H9 (cell line): Measurements from ENCODE around the gene NAA10. TPM values are rescaled to one million over a fixed set of nuclear protein-coding genes. Genes with fewer than 3 reads are reported as not detected.

Experiments
- DNase-seq: peaks from one replicate; pipeline ENCODE4 v3.0.0-alpha.2; 2017
- H2AFZ ChIP-seq: one replicate; pipeline ENCODE4 v1.6.1; 2013; ENCODE audit warnings: mild to moderate bottlenecking, low read length, control low read depth, moderate library complexity
- H2AK5ac ChIP-seq: 2 replicates; pipeline ENCODE4 v1.6.1; 2013; ENCODE audit warnings: low read length, control low read depth, mixed read lengths; ENCODE audit not compliant: insufficient read length
- H2BK120ac ChIP-seq: one replicate; pipeline ENCODE4 v1.6.1; 2013; ENCODE audit warnings: low read depth, mild to moderate bottlenecking, low read length, control low read depth, inconsistent platforms; ENCODE audit not compliant: poor library complexity, severe bottlenecking
- H2BK12ac ChIP-seq: 2 replicates; pipeline ENCODE4 v1.6.1; 2013; ENCODE audit warnings: low read length, control low read depth, mixed read lengths, low read depth; ENCODE audit not compliant: insufficient read length
- H2BK15ac ChIP-seq: 2 replicates; pipeline ENCODE4 v1.6.1; 2013; ENCODE audit warnings: low read depth, low read length, control low read depth
- H2BK20ac ChIP-seq: one replicate; pipeline ENCODE4 v1.6.1; 2013; ENCODE audit warnings: low read depth, mild to moderate bottlenecking, low read length, control low read depth, inconsistent platforms; ENCODE audit not compliant: poor library complexity, severe bottlenecking
- H2BK5ac ChIP-seq: 2 replicates; pipeline ENCODE4 v1.6.1; 2013; ENCODE audit warnings: low read length, control low read depth, mixed read lengths; ENCODE audit not compliant: insufficient read length
- H3K14ac ChIP-seq: 2 replicates; pipeline ENCODE4 v1.6.1; 2013; ENCODE audit warnings: low read length, control low read depth; ENCODE audit not compliant: insufficient read depth
- H3K18ac ChIP-seq: 2 replicates; pipeline ENCODE4 v1.6.1; 2013; ENCODE audit warnings: low read depth, mild to moderate bottlenecking, mixed read lengths, low read length, control low read depth; ENCODE audit not compliant: insufficient read length
- H3K23ac ChIP-seq: 2 replicates; pipeline ENCODE4 v1.6.1; 2013; ENCODE audit warnings: low read length, control low read depth, mixed read lengths, low read depth; ENCODE audit not compliant: insufficient read length
- H3K23me2 ChIP-seq: 2 replicates; pipeline ENCODE4 v1.6.1; 2013; ENCODE audit warnings: low read depth, mild to moderate bottlenecking, mixed read lengths, low read length, control low read depth; ENCODE audit not compliant: insufficient read length, poor library complexity, severe bottlenecking
- H3K27ac ChIP-seq: 2 replicates; pipeline ENCODE4 v1.5.1; 2013; ENCODE audit warnings: low read length, control low read depth, mixed read lengths, low read depth; ENCODE audit not compliant: insufficient read length
- H3K27me3 ChIP-seq: 2 replicates; pipeline ENCODE4 v1.6.1; 2013; ENCODE audit warnings: low read length, control low read depth, inconsistent platforms; ENCODE audit not compliant: insufficient read depth
- H3K4ac ChIP-seq: 2 replicates; pipeline ENCODE4 v1.6.1; 2013; ENCODE audit warnings: low read depth, mild to moderate bottlenecking, control low read depth, inconsistent platforms, low read length, moderate library complexity
- H3K4me1 ChIP-seq: 2 replicates; pipeline ENCODE4 v1.6.1; 2013; ENCODE audit warnings: low read length, control low read depth, inconsistent platforms; ENCODE audit not compliant: insufficient read depth
- H3K4me2 ChIP-seq: 2 replicates; pipeline ENCODE4 v1.6.1; 2013; ENCODE audit warnings: low read length, control low read depth, mixed read lengths; ENCODE audit not compliant: insufficient read length, insufficient read depth
- H3K56ac ChIP-seq: 2 replicates; pipeline ENCODE4 v1.6.1; 2013; ENCODE audit warnings: low read depth, mild to moderate bottlenecking, mixed read lengths, low read length, control low read depth; ENCODE audit not compliant: insufficient read length
- H3K79me1 ChIP-seq: 2 replicates; pipeline ENCODE4 v1.6.1; 2013; ENCODE audit warnings: low read depth, mild to moderate bottlenecking, moderate library complexity, low read length, control low read depth, inconsistent platforms; ENCODE audit not compliant: insufficient read depth, poor library complexity, severe bottlenecking
- H3K79me2 ChIP-seq: 2 replicates; pipeline ENCODE4 v1.6.1; 2013; ENCODE audit warnings: low read length, control low read depth, inconsistent platforms; ENCODE audit not compliant: insufficient read depth
- H3K9ac ChIP-seq: 2 replicates; pipeline ENCODE4 v1.6.1; 2013; ENCODE audit warnings: low read length, control low read depth, mixed read lengths; ENCODE audit not compliant: insufficient read length; ENCODE audit errors: extremely low read depth
- H3K9me3 ChIP-seq: one replicate; pipeline ENCODE4 v1.6.1; 2013; ENCODE audit warnings: low read depth, low read length, inconsistent platforms; ENCODE audit not compliant: control insufficient read depth
- H3T11ph ChIP-seq: one replicate; pipeline ENCODE4 v1.6.1; 2013; ENCODE audit warnings: mild to moderate bottlenecking, low read length, control low read depth, inconsistent platforms
- H4K20me1 ChIP-seq: one replicate; pipeline ENCODE4 v1.6.1; 2013; ENCODE audit not compliant: control insufficient read depth, insufficient read length, insufficient read depth
- H4K5ac ChIP-seq: 2 replicates; pipeline ENCODE4 v1.6.1; 2013; ENCODE audit warnings: low read depth, mild to moderate bottlenecking, mixed read lengths, low read length, control low read depth; ENCODE audit not compliant: insufficient read length
- H4K8ac ChIP-seq: replicated peaks from 2 replicates; pipeline ENCODE4 v1.6.1; 2013; ENCODE audit warnings: low read length, control low read depth, mixed read lengths, low read depth; ENCODE audit not compliant: insufficient read length
- H4K91ac ChIP-seq: 2 replicates; pipeline ENCODE4 v1.6.1; 2013; ENCODE audit warnings: low read depth, mild to moderate bottlenecking, moderate library complexity, mixed read lengths, low read length, control low read depth; ENCODE audit not compliant: insufficient read length
- H3K27ac Mint-ChIP-seq, 3 experiments: 2 replicates in 2 of 3; 3 replicates in 1 of 3; pipeline ENCODE4 v1.8.0; 2020 to 2021; ENCODE audit warnings: mixed read lengths in 3 of 3, mild to moderate bottlenecking in 1 of 3, moderate library complexity in 1 of 3
- H3K27me3 Mint-ChIP-seq: 2 replicates; pipeline ENCODE4 v1.8.0; 2021; ENCODE audit warnings: low read depth, mild to moderate bottlenecking, moderate library complexity, mixed read lengths
- H3K36me3 Mint-ChIP-seq, 3 experiments: 2 replicates in 2 of 3; 3 replicates in 1 of 3; pipeline ENCODE4 v1.8.0; 2020 to 2021; ENCODE audit warnings: low read depth in 3 of 3, mixed read lengths in 3 of 3; ENCODE audit not compliant: insufficient read depth in 1 of 3
- H3K4me1 Mint-ChIP-seq, 2 experiments: 2 replicates each; pipeline ENCODE4 v1.8.0; 2020; ENCODE audit warnings: mixed read lengths in 2 of 2
- H3K4me3 Mint-ChIP-seq, 2 experiments: 2 replicates in 1 of 2; 3 replicates in 1 of 2; pipeline ENCODE4 v1.8.0; 2020 to 2021; ENCODE audit warnings: mild to moderate bottlenecking in 2 of 2, mixed read lengths in 2 of 2, moderate library complexity in 1 of 2
- H3K9me3 Mint-ChIP-seq, 2 experiments: 2 replicates in 1 of 2; 3 replicates in 1 of 2; pipeline ENCODE4 v1.8.0; 2020; ENCODE audit warnings: mild to moderate bottlenecking in 2 of 2, mixed read lengths in 2 of 2, moderate library complexity in 1 of 2
- CTCF ChIP-seq: fragments of 200-600 bp; sonication (generic); conservative IDR thresholded peaks from 3 replicates; pipeline ENCODE4 v1.8.0; 2021; ENCODE audit warnings: antibody characterized with exemption, mild to moderate bottlenecking
- WGBS: extraction: QIAGEN DNeasy Blood & Tissue Kit; methylation state at CpG from one replicate; pipeline ENCODE4 v1.1.7; 2013; ENCODE audit warnings: missing lambda C conversion rate, low lambda C conversion rate, mixed read lengths; ENCODE audit not compliant: insufficient read length; ENCODE audit errors: extremely low coverage; 5-methylcytosine and 5-hydroxymethylcytosine counted together
- total RNA-seq: library from RNA; stranded (reverse); gene quantifications from 2 replicates; pipeline ENCODE4 v1.2.1, GENCODE V29; 2021

Gene NAA10
- total RNA-seq, 1 experiment from 2014 or later: 101 TPM

- Histone ChIP-seq H2BK12ac (no peak overlapping the region), H3K79me2 (no peaks in the 10 kb centered on the region), H3K23ac (no peak overlapping the region), H2BK120ac (no peak overlapping the region), H2BK5ac (no peak overlapping the region), H4K91ac (no peak overlapping the region), H4K20me1 (no peaks in the 10 kb centered on the region), H3K9ac (no peak overlapping the region), H4K8ac (no peak overlapping the region), H2AFZ (no peak overlapping the region), H3K79me1 (no peaks in the 10 kb centered on the region), H3K4me1 (no peaks in the 10 kb centered on the region), H4K5ac (no peak overlapping the region), H2AK5ac (no peak overlapping the region), H3K23me2 (no peaks in the 10 kb centered on the region), H3K9me3 (peaks cover 12% of the 10 kb centered on the region), H3K56ac (no peak overlapping the region), H2BK20ac (no peak overlapping the region), H3K27ac (no peak overlapping the region), H3K4me2 (no peak overlapping the region), H3K14ac (no peak overlapping the region), H3K27me3 (no peaks in the 10 kb centered on the region), H3T11ph (no peak overlapping the region), H3K18ac (no peak overlapping the region), H2BK15ac (no peak overlapping the region), H3K4ac (no peak overlapping the region)
- DNase-seq: no peak
- peaks cover 7 to 10% (median 8%) of the 10 kb centered on the region in 3 experiments; a peak in 6 of 7 replicates for H3K36me3 Mint-ChIP-seq
- H3K27ac Mint-ChIP-seq: peak overlapping the region in 2 of 3 experiments; percentile 8 to 24; a peak in 2 of 7 replicates
- H3K9me3 Mint-ChIP-seq: peaks cover 40 to 46% of the 10 kb centered on the region in 2 experiments
- no peak overlapping the region for H3K4me3 Mint-ChIP-seq
- no CpG with 5 or more reads among the region's 52 CpGs for WGBS
- TF ChIP-seq CTCF: no peak
- peaks cover 2% of the 10 kb centered on the region for H3K27me3 Mint-ChIP-seq
- peaks cover 0 to 10% of the 10 kb centered on the region in 2 experiments; a peak in 2 of 4 replicates for H3K4me1 Mint-ChIP-seq
These were observed 47.1 kb upstream of the NAA10 start for GRCh38 chrX:153981771-153982533.
